Activated CD4-positive, alpha-beta T cell treated with anti-CD3 and anti-CD28 coated beads, Interleukin-2, amount 50 U/mL, for 24 hours (primary cell): ENCODE results near the gene PIEZO2.
"Not testable (repeated sequence)": the region's sequence is repeated elsewhere in the genome, so short reads cannot be mapped to it uniquely, and the experiment has no call there.

Source experiments
- DNase-seq, 2 donors: peaks; one replicate each; pipeline ENCODE4 v3.0.0-alpha.2; 2020; ENCODE audit warnings: low read depth in 1 of 2, low spot score in 1 of 2

The PIEZO2 gene

GRCh38 chr18:11149441-11150270, at the start of gene PIEZO2:
Gene PIEZO2, minus strand, starts transcription at chr18:11149569. Its CDS starts 981 bp downstream, at chr18:11148588.
- DNase-seq = no peak

DNA sequence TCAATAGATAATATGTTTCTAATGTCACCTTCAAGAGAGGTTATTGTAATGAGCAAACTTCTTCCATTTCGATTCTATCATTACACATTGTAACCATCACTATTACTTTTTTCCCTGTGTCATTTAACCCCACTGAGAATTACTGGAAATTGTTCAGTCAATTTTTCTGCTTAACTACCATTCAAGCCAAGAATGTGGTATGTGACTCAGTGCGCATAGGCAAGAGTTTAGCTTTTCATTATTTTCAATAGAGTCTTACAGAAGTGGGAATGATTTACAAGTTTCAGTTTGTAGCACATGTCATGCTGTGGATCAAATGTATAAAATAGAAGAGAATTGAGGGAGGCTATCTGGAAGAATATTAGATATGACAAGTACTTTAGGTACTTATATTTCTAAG, 34.3 kb upstream of the PIEZO2 start:
- DNase-seq = no peak

GRCh38 chr18:11181629-11182028, 32.3 kb upstream of the PIEZO2 start:
- not testable (repeated sequence) for DNase-seq

DNA sequence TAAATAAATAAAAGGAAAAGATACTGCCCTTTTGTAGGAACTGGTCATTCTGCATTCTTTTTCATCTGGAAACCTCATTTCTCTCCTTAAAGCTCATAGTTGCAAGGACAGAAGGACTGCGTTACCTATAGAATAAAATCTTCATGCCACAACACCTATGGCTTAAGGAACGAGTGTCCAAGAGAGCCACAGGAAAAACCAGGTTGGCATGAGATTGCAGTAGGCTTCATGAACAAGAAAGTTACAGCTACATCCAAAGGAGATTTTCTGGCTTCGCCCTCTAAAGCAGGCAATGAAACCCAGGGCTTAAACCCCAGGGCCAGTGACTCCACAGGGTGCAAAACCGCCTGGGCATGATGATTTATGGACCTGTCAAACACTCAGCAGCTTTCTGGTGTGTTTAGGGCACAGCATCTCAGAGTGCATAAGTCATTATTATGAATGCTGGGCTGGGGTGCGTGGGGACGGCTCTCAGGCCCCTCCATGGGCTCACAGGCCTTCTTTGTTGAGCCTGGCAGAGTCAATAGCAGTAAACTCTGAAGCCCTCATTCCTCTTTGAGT, 30.7 kb upstream of the PIEZO2 start:
- DNase-seq = no peak

- no peak for DNase-seq
These were observed 29.7 kb upstream of the PIEZO2 start for GRCh38 chr18:11178951-11179549.

DNA sequence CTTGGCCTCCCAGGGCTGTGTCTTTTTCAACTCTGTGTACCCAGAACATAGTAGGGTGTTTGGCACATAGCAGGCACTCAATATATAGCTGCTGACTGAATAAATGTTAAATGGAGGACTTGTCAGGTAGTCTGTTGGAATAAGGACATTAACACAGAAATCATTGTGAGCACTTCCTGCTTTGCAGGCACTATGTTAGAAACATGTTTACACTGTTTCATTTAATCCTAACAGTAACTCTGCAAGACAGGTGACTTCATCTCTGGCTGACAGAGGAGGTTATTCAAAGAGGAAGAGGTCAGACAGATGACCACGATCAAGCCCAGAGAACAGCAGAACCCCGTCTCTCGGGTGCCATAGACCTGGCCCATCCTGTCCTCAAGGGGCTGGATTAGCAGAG, 28.0 kb upstream of the PIEZO2 start:
- no peak for DNase-seq

- DNase-seq = no peak
These were observed 27.1 kb upstream of the PIEZO2 start for GRCh38 chr18:11176481-11176881.

- DNase-seq = no peak
These were observed 26.1 kb upstream of the PIEZO2 start for GRCh38 chr18:11175266-11175979.

GRCh38 chr18:11174179-11174578, 24.8 kb upstream of the PIEZO2 start:
- DNase-seq = not testable (repeated sequence)

- no peak for DNase-seq
These were observed 18.4 kb upstream of the PIEZO2 start for GRCh38 chr18:11167778-11168177.

GRCh38 chr18:11165952-11166351, 16.6 kb upstream of the PIEZO2 start:
- DNase-seq = no peak

DNA sequence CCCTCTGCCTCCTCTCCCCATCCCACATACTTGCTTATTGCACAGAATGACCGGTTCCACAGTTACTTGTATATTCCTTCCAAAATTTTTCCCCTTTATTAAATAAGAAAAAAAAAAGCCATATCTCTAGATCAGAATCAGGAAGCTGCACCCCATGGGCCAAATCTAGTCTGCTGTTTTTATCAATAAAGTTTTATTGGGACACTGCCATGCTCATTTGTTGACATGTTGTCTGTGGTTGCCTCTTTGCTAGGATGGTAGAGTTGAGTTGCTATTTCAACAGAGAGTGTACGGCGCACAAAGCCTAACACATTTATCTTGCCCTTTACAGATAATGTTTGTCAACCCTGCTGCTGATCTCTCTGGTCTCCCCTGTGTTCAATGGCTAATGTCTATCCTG, 15.8 kb upstream of the PIEZO2 start:
- DNase-seq = no peak

- DNase-seq = no peak
These were observed 14.3 kb upstream of the PIEZO2 start for GRCh38 chr18:11163665-11164064.

DNA sequence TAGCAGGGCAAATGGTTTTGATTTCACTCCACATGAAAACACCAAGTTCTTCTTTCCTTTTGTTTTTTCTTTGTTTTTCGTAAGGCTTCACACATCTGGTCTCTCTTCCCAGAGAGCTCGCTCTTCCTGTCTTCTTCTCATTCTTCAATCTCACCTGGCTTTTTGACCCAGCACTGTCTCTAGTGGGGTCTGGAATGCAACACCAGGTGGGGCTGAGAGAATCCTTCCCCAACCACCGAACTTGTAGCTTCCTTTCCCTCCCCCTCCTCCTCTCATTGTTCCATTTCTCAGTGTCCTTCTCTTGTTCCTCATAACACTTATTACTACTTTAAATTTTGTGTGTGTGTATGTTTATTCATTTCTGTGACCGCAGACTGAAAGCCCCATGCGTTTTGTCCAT, 13.5 kb upstream of the PIEZO2 start:
- DNase-seq = no peak

DNA sequence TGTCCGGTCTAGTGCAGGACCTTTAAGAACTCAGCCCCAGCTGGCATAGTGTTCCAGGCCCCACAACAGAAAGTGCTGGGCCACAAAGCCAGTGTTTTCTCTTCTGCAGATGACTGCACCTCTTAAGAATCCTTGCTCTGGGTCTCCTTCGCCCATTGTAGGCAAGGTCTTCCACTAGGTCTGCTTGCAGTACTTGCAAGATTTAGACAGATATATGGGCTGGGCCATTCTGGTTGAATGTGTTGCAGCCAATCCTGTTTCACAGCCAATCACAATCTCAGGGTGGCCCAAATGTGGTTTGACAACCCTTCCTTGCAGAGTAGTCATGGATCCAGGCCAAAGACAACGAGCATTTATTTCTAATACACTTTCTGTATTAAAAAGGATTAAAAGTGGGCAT, 13.1 kb upstream of the PIEZO2 start:
- no peak for DNase-seq

- DNase-seq = no peak
These were observed 10.9 kb upstream of the PIEZO2 start for GRCh38 chr18:11160313-11160712.

- no peak for DNase-seq
These were observed 10.5 kb upstream of the PIEZO2 start for GRCh38 chr18:11159844-11160243.

GRCh38 chr18:11156978-11157377, 7.6 kb upstream of the PIEZO2 start:
- DNase-seq = no peak

GRCh38 chr18:11155034-11155759, 5.8 kb upstream of the PIEZO2 start:
- no peak for DNase-seq

- DNase-seq = no peak
These were observed 5.1 kb upstream of the PIEZO2 start for GRCh38 chr18:11154368-11154989.

- no peak for DNase-seq
These were observed 3.7 kb upstream of the PIEZO2 start for GRCh38 chr18:11153097-11153496.
